Measurements from ENCODE around the gene ZNF71.

GRCh38 chr19:56572589-56572988 lies 22.5 kb upstream of the ZNF71 start:
- TF ChIP-seq POLR2AphosphoS5 (IDR thresholded peaks at IDR 0.05; ENCODE audit: borderline replicate concordance, low read depth, low read length) (no peak), EZH2 (IDR thresholded peaks at IDR 0.05) (no peak), FOXP2 (optimal IDR thresholded peaks at IDR 0.05; ENCODE audit: control extremely low read depth, extremely low read length, insufficient read depth) (no peak)
